K562 (cell line): Measurements from ENCODE around the gene INTS12. TPM values are rescaled to one million over a fixed set of nuclear protein-coding genes. Genes with fewer than 3 reads are reported as not detected.

ENCODE experiments used
- ATAC-seq: fragments of 200-7000 bp; cut with Tn5 transposase; 3 replicates; pipeline ENCODE4 v1.9.1; 2020; ENCODE audit warnings: moderate library complexity
- BruUV-seq: library from RNA; stranded (reverse); fragments of 400-500 nt; replicated peaks from 2 replicates; lab custom pipeline; 2021; lab: Mats Ljungman, UMichigan
- CTCF ChIA-PET: fragments of 300-600 bp; formaldehyde crosslinking; extraction: SDS; loops from one replicate; lab custom pipeline; 2021; ENCODE audit warnings: low intra/inter-chr PET ratio; lab: Yijun Ruan, JAX
- POLR2A ChIA-PET: fragments of 300-600, 350-650 bp; sonication (Branson Sonifier 250); formaldehyde crosslinking; extraction: SDS; loops from one replicate; lab custom pipeline; 2021; ENCODE audit warnings: antibody characterized with exemption, inconsistent platforms; lab: Yijun Ruan, JAX
- DNase-seq, 4 experiments: peaks; one replicate each; pipeline versions ENCODE4 v3.0.0 to v3.0.0-alpha.2; 2011 to 2018; ENCODE audit warnings: low spot score in 3 of 4, mixed read lengths in 3 of 4; ENCODE audit errors: extremely low read depth in 1 of 4
- FAIRE-seq: peaks from 2 replicates; lab custom pipeline; 2011; peaks lifted over from hg19 to GRCh38; lab: Jason Lieb, UNC
- H2AFZ ChIP-seq: 2 replicates; pipeline ENCODE4 v1.6.0; 2011; ENCODE audit warnings: low read depth, low read length, control low read depth, inconsistent platforms
- H3K27ac ChIP-seq: fragments of 200-600 bp; 3 replicates; pipeline ENCODE4 v1.8.0; 2011; ENCODE audit warnings: low read depth, mild to moderate bottlenecking, control low read depth, inconsistent platforms, low read length, moderate library complexity, mixed read lengths; ENCODE audit errors: extremely low read depth
- H3K27me3 ChIP-seq, 2 experiments: fragments of 300-600 bp in 1 of 2; 2 replicates in 1 of 2; 3 replicates in 1 of 2; pipeline versions ENCODE4 v1.6.0 to v1.8.0; 2011; ENCODE audit warnings: inconsistent platforms in 2 of 2, low read length in 2 of 2, mild to moderate bottlenecking in 1 of 2, mixed read lengths in 1 of 2, moderate library complexity in 1 of 2; ENCODE audit not compliant: control insufficient read depth in 2 of 2, insufficient read depth in 2 of 2
- H3K36me3 ChIP-seq: fragments of 300-600 bp; 3 replicates; pipeline ENCODE4 v1.8.0; 2011; ENCODE audit warnings: mild to moderate bottlenecking, low read length, inconsistent platforms; ENCODE audit not compliant: control insufficient read depth, insufficient read depth
- H3K4me1 ChIP-seq, 2 experiments: fragments of 200-600 bp in 1 of 2; replicated peaks in 1 of 2; 2 replicates in 1 of 2; 3 replicates in 1 of 2; pipeline versions ENCODE4 v1.5.1 to v1.8.0; 2011; ENCODE audit warnings: inconsistent platforms in 2 of 2, low read length in 2 of 2, mild to moderate bottlenecking in 1 of 2, mixed read lengths in 1 of 2, moderate library complexity in 1 of 2; ENCODE audit not compliant: control insufficient read depth in 2 of 2, insufficient read depth in 2 of 2
- H3K4me2 ChIP-seq: 2 replicates; pipeline ENCODE4 v1.6.1; 2011; ENCODE audit warnings: low read length, control low read depth, inconsistent platforms, mixed read lengths; ENCODE audit not compliant: insufficient read depth
- H3K4me3 ChIP-seq: fragments of 200-600 bp; sonication (generic), shearing (Covaris generic); 2 replicates; pipeline ENCODE4 v1.5.1; 2016; ENCODE audit warnings: control low read depth, inconsistent platforms
- H3K79me2 ChIP-seq: fragments of 200-600 bp; 3 replicates; pipeline ENCODE4 v1.8.0; 2011; ENCODE audit warnings: low read length, inconsistent platforms; ENCODE audit not compliant: control insufficient read depth, insufficient read depth
- H3K9ac ChIP-seq, 2 experiments: 2 replicates each; pipeline versions ENCODE4 v1.6.0 to v1.6.1; 2011; ENCODE audit warnings: low read depth in 2 of 2, low read length in 2 of 2, control low read depth in 1 of 2, inconsistent platforms in 1 of 2, mild to moderate bottlenecking in 1 of 2, mixed read lengths in 1 of 2; ENCODE audit not compliant: insufficient read depth in 1 of 2
- H3K9me1 ChIP-seq: one replicate; pipeline ENCODE4 v1.6.0; 2011; ENCODE audit warnings: inconsistent platforms, mild to moderate bottlenecking, low read length, moderate library complexity; ENCODE audit not compliant: control insufficient read depth, insufficient read depth
- H3K9me3 ChIP-seq: replicated peaks from 2 replicates; pipeline ENCODE4 v1.5.1; 2011; ENCODE audit warnings: low read depth, low read length, inconsistent platforms; ENCODE audit not compliant: control insufficient read depth, insufficient read depth
- H4K20me1 ChIP-seq: replicated peaks from 2 replicates; pipeline ENCODE4 v1.6.1; 2011; ENCODE audit warnings: low read length, inconsistent platforms, mixed read lengths; ENCODE audit not compliant: control insufficient read depth, insufficient read depth
- DIDO1 ChIP-seq: fragments of 450-650 bp; IDR thresholded peaks from 2 replicates; pipeline ENCODE4 v1.6.1; 2016; ENCODE audit warnings: low read depth, missing biosample characterization, missing genetic modification characterization
- ETS1 ChIP-seq: conservative IDR thresholded peaks from 2 replicates; pipeline ENCODE4 v1.6.1; 2011; ENCODE audit warnings: low read depth, mild to moderate bottlenecking, low read length; ENCODE audit not compliant: control insufficient read depth
- FOXO4 ChIP-seq: fragments of 450-650 bp; formaldehyde crosslinking; IDR thresholded peaks from 2 replicates; pipeline ENCODE4 v1.4.0; 2020; ENCODE audit warnings: mild to moderate bottlenecking, moderate library complexity
- JUNB ChIP-seq: fragments of 450-650 bp; formaldehyde crosslinking; conservative IDR thresholded peaks from 2 replicates; pipeline ENCODE4 v1.4.0; 2020; ENCODE audit warnings: mild to moderate bottlenecking
- MCM7 ChIP-seq, 2 experiments: fragments of 450-650 bp; IDR thresholded peaks; 2 replicates each; pipeline ENCODE4 v1.6.1; 2016 to 2018
- NCOA2 ChIP-seq, 2 experiments: fragments of 450-650 bp; IDR thresholded peaks; 2 replicates each; pipeline ENCODE4 v1.6.1; 2018; ENCODE audit warnings: mild to moderate bottlenecking in 2 of 2, moderate library complexity in 1 of 2; ENCODE audit not compliant: partially characterized antibody in 2 of 2
- PKNOX1 ChIP-seq: fragments of 450-650 bp; IDR thresholded peaks from 2 replicates; pipeline ENCODE4 v1.6.1; 2016
- RNF219 ChIP-seq: fragments of 250-450 bp; sonication (Bioruptor Pico); IDR thresholded peaks from 2 replicates; pipeline ENCODE4 v1.5.0; 2022; ENCODE audit warnings: mild to moderate bottlenecking
- SMAD2 ChIP-seq: fragments of 150-350 bp; IDR thresholded peaks from 2 replicates; pipeline ENCODE4 v1.6.1; 2014; ENCODE audit warnings: low read depth, mild to moderate bottlenecking, low read length
- YY1 ChIP-seq, 3 experiments: IDR thresholded peaks; 2 replicates each; pipeline ENCODE4 v1.6.1; 2011; ENCODE audit warnings: low read length in 2 of 3, mild to moderate bottlenecking in 2 of 3, moderate library complexity in 2 of 3, borderline replicate concordance in 1 of 3, control low read depth in 1 of 3, low read depth in 1 of 3; ENCODE audit not compliant: insufficient read depth in 3 of 3, insufficient replicate concordance in 2 of 3, control insufficient read depth in 1 of 3, insufficient read length in 1 of 3; ENCODE audit errors: extremely low read depth in 1 of 3
- ZBTB43 ChIP-seq: sonication (generic); formaldehyde crosslinking; IDR thresholded peaks from 2 replicates; pipeline ENCODE4 v1.8.0; 2023; ENCODE audit warnings: mild to moderate bottlenecking, missing genetic modification reagents
- WGBS: fragments of 100-300 bp; shearing (Covaris generic); methylation state at CpG from one replicate; pipeline ENCODE4 v1.1.6; 2016; ENCODE audit warnings: low coverage, mixed read lengths; ENCODE audit not compliant: insufficient coverage; ENCODE audit errors: missing lambda C conversion rate; 5-methylcytosine and 5-hydroxymethylcytosine counted together
- in situ Hi-C: fragments of 300-500 bp; cut with MboI; formaldehyde crosslinking; loops from 4 replicates; pipeline ENCODE4 v1.15.0; 2018; ENCODE audit warnings: inconsistent platforms, mixed read lengths
- intact Hi-C: fragments of 100-400 bp; cut with micrococcal nuclease; formaldehyde crosslinking; loops from 2 replicates; pipeline ENCODE4 v1.14.2; 2022
- polyA plus RNA-seq, 8 experiments: library from polyadenylated mRNA; depleted of rRNA in 4 of 8; stranded (reverse) in 5 of 8; unstranded in 3 of 8; fragments of >200 nt; fragmentation: Nextera tagmentation in 2 of 8; fragmentation: Illumina TruSeq in 1 of 8; extraction: Ambion mirVana in 2 of 8; extraction: Trizol in 1 of 8; gene quantifications; 2 replicates each; pipeline versions ENCODE4 v1.2.1 to v1.2.3, GENCODE V29; 2011 to 2014; ENCODE audit warnings: inconsistent platforms in 1 of 8, missing spikeins in 1 of 8
- total RNA-seq, 7 experiments: library from RNA; depleted of rRNA in 6 of 7; stranded (reverse); fragments of >200 nt in 6 of 7; fragmentation: Illumina TruSeq in 2 of 7; extraction: Trizol in 2 of 7; gene quantifications; 2 replicates each; pipeline versions ENCODE4 v1.2.1 to v1.2.3, GENCODE V29; 2011 to 2021; ENCODE audit warnings: low replicate concordance in 1 of 7

Gene INTS12
- total and polyA plus RNA-seq, 9 of the 15 experiments (the other 6 are each of a cell fraction or from before 2014, with no cell fraction given), result 24.5 to 82.9 (median 41.2) TPM

- peak; percentile 55 for TF ChIP-seq PKNOX1
- TF ChIP-seq, all 486 proteins: peak for 3
Observed at GRCh38 chr4:105714071-105714521, 5.6 kb upstream of the INTS12 start (continued).

GRCh38 chr4:105712766-105713165 lies 4.3 kb upstream of the INTS12 start:
- no peaks in the 10 kb centered on the region for H4K20me1 ChIP-seq
- no peak overlapping the region for H3K27ac ChIP-seq
- no peak overlapping the region for H3K9ac ChIP-seq
- H3K9me1 ChIP-seq, result no peaks in the 10 kb centered on the region
- ATAC-seq (no peak), DNase-seq (no peak)
- no peak overlapping the region for H3K4me2 ChIP-seq
- no peak overlapping the region for H2AFZ ChIP-seq
- H3K27me3 ChIP-seq, result no peaks in the 10 kb centered on the region
- TF ChIP-seq DIDO1 (no peak), MCM7 (IDR thresholded peaks at IDR 0.05) (no peak), ETS1 (no peak), SMAD2 (no peak), NCOA2 (IDR thresholded peaks at IDR 0.05; ENCODE audit: partially characterized antibody in 2 of 2) (no peak), JUNB (no peak), RNF219 (no peak), YY1 (IDR thresholded peaks at IDR 0.05; ENCODE audit: borderline replicate concordance in 1 of 3, control insufficient read depth in 1 of 3, extremely low read depth in 1 of 3, insufficient read depth in 3 of 3, insufficient read length in 1 of 3, insufficient replicate concordance in 2 of 3, low read depth in 1 of 3, low read length in 2 of 3) (no peak), ZBTB43 (CRISPR knock-in tag) (no peak), FOXO4 (no peak)
- TF ChIP-seq, all 486 proteins: peak for 0
- H3K9me3 ChIP-seq, result no peaks in the 10 kb centered on the region
- 77% methylated on average over 2 of the region's 2 CpGs for WGBS
- CTCF ChIA-PET, result no interaction called here
- POLR2A ChIA-PET, result no interaction called here
- FAIRE-seq, result no peak
- BruUV-seq, result no TSS peak
- peaks cover 86% of the 10 kb centered on the region for H3K79me2 ChIP-seq
- in situ Hi-C loops (no loop called here), intact Hi-C loops (loop anchor here (5.0 kb wide), 1 partner anchor 565 kb away; the partner anchor contains the start of gene TET2)
- H3K4me1 ChIP-seq, result peaks cover 0 to 2% of the 10 kb centered on the region in 2 experiments; a peak in 2 of 5 replicates
- H3K36me3 ChIP-seq, result no peaks in the 10 kb centered on the region
- no peak overlapping the region for H3K4me3 ChIP-seq
